A549 (cell line): ENCODE data around the gene CINP. TPM values are rescaled to one million over a fixed set of nuclear protein-coding genes. Genes with fewer than 3 reads are reported as not detected.

Experiments used
- ATAC-seq, 2 experiments: fragments of 200-7000 bp in 1 of 2; fragments of >200 bp in 1 of 2; cut with Nextera tagmentation in 1 of 2; cut with Tn5 transposase in 1 of 2; 3 replicates each; pipeline versions ENCODE4 v1.8.0 to v1.9.1; 2018 to 2020; ENCODE audit warnings: mild to moderate bottlenecking in 1 of 2, moderate library complexity in 1 of 2
- CTCF ChIA-PET: fragments of 300-600 bp; sonication (Branson Sonifier 250); formaldehyde crosslinking; extraction: SDS; loops from one replicate; lab custom pipeline; 2021; ENCODE audit warnings: antibody characterized with exemption, inconsistent platforms; lab: Yijun Ruan, JAX
- POLR2A ChIA-PET: fragments of 350-600 bp; formaldehyde crosslinking; extraction: SDS; loops from one replicate; lab custom pipeline; 2021; ENCODE audit warnings: antibody characterized with exemption, inconsistent platforms; lab: Yijun Ruan, JAX
- DNase-seq, 2 experiments: peaks; one replicate each; pipeline versions ENCODE4 v3.0.0 to v3.0.0-alpha.2; 2011 to 2016; ENCODE audit warnings: low read depth in 1 of 2, low spot score in 1 of 2
- FAIRE-seq: peaks from 2 replicates; lab custom pipeline; 2011; peaks lifted over from hg19 to GRCh38; lab: Jason Lieb, UNC
- H3K27ac ChIP-seq, 2 experiments: fragments of >200 bp; sonication (Bioruptor Twin); formaldehyde crosslinking; 3 replicates each; pipeline ENCODE4 v1.5.1; 2016 to 2017
- H3K4me1 ChIP-seq: fragments of >200 bp; sonication (Bioruptor Twin); formaldehyde crosslinking; 3 replicates; pipeline ENCODE4 v1.6.1; 2016
- H3K4me2 ChIP-seq: fragments of >200 bp; sonication (Bioruptor Twin); formaldehyde crosslinking; 3 replicates; pipeline ENCODE4 v1.6.1; 2016
- H3K4me3 ChIP-seq: fragments of >200 bp; sonication (Bioruptor Twin); formaldehyde crosslinking; 3 replicates; pipeline ENCODE4 v1.5.1; 2016
- H3K9me3 ChIP-seq: fragments of >200 bp; sonication (Bioruptor Twin); formaldehyde crosslinking; 3 replicates; pipeline ENCODE4 v1.6.1; 2016
- BCL3 ChIP-seq: fragments of >200 bp; sonication (Bioruptor Twin); formaldehyde crosslinking; IDR thresholded peaks from 3 replicates; pipeline ENCODE4 v1.6.1; 2016
- BHLHE40 ChIP-seq: IDR thresholded peaks from 2 replicates; pipeline ENCODE4 v1.6.1; 2012; ENCODE audit warnings: low read depth, low read length, inconsistent platforms
- CEBPB ChIP-seq, 2 experiments: fragments of >200 bp in 1 of 2; sonication (Bioruptor Twin) in 1 of 2; formaldehyde crosslinking in 1 of 2; IDR thresholded peaks; 2 replicates each; pipeline ENCODE4 v1.6.1; 2012 to 2016
- CHD2 ChIP-seq: fragments of 150-350 bp; IDR thresholded peaks from 2 replicates; pipeline ENCODE4 v1.6.1; 2014; ENCODE audit warnings: low read length; ENCODE audit not compliant: partially characterized antibody
- CHD4 ChIP-seq: fragments of 200-600 bp; sonication (generic); IDR thresholded peaks from 2 replicates; pipeline ENCODE4 v1.6.1; 2016; ENCODE audit warnings: antibody characterized with exemption, mild to moderate bottlenecking, borderline replicate concordance
- CTCF ChIP-seq: fragments of >200 bp; sonication (Bioruptor Twin); formaldehyde crosslinking; IDR thresholded peaks from 3 replicates; pipeline ENCODE4 v1.5.1; 2016
- EHF ChIP-seq: fragments of 250-450 bp; sonication (Bioruptor Pico); IDR thresholded peaks from 2 replicates; pipeline ENCODE4 v1.5.0; 2020; ENCODE audit warnings: mild to moderate bottlenecking
- ELK1 ChIP-seq: fragments of 150-350 bp; IDR thresholded peaks from 2 replicates; pipeline ENCODE4 v1.6.1; 2014; ENCODE audit warnings: low read depth, mild to moderate bottlenecking, low read length
- EP300 ChIP-seq, 2 experiments: fragments of >200 bp; sonication (Bioruptor Twin); formaldehyde crosslinking; IDR thresholded peaks; 2 replicates in 1 of 2; 3 replicates in 1 of 2; pipeline ENCODE4 v1.6.1; 2016 to 2017
- FOSB ChIP-seq: fragments of 250-450 bp; sonication (Bioruptor Pico); IDR thresholded peaks from 2 replicates; pipeline ENCODE4 v1.5.0; 2020; ENCODE audit warnings: mild to moderate bottlenecking, moderate library complexity
- HES2 ChIP-seq: fragments of >200 bp; sonication (Bioruptor Twin); formaldehyde crosslinking; IDR thresholded peaks from 2 replicates; pipeline ENCODE4 v1.6.1; 2016
- HEYL ChIP-seq: fragments of 250-450 bp; sonication (Bioruptor Pico); IDR thresholded peaks from 2 replicates; pipeline ENCODE4 v1.8.0; 2021; ENCODE audit warnings: mild to moderate bottlenecking, moderate library complexity
- HMGXB4 ChIP-seq: fragments of 250-450 bp; sonication (Bioruptor Pico); IDR thresholded peaks from 2 replicates; pipeline ENCODE4 v1.5.0; 2021; ENCODE audit warnings: mild to moderate bottlenecking, moderate library complexity, borderline replicate concordance
- HOXA7 ChIP-seq: fragments of 250-450 bp; sonication (Bioruptor Pico); IDR thresholded peaks from 2 replicates; pipeline ENCODE4 v1.5.0; 2020; ENCODE audit warnings: mild to moderate bottlenecking, moderate library complexity
- HOXB13 ChIP-seq: fragments of 250-450 bp; sonication (Bioruptor Pico); IDR thresholded peaks from 2 replicates; pipeline ENCODE4 v1.5.0; 2020; ENCODE audit warnings: low read depth, mild to moderate bottlenecking, moderate library complexity
- JUNB ChIP-seq: fragments of >200 bp; sonication (Bioruptor Twin); formaldehyde crosslinking; IDR thresholded peaks from 2 replicates; pipeline ENCODE4 v1.6.1; 2016
- KDM1A ChIP-seq: fragments of 200-600 bp; sonication (generic); IDR thresholded peaks from 2 replicates; pipeline ENCODE4 v1.6.1; 2016; ENCODE audit warnings: low read depth, mild to moderate bottlenecking
- KDM5A ChIP-seq: fragments of 200-600 bp; sonication (generic); IDR thresholded peaks from 2 replicates; pipeline ENCODE4 v1.6.1; 2016; ENCODE audit warnings: antibody characterized with exemption, mild to moderate bottlenecking
- MAZ ChIP-seq: fragments of 150-350 bp; IDR thresholded peaks from 2 replicates; pipeline ENCODE4 v1.6.1; 2014; ENCODE audit warnings: antibody characterized with exemption, low read depth, low read length, borderline replicate concordance
- MYC ChIP-seq: IDR thresholded peaks from 2 replicates; pipeline ENCODE4 v1.6.1; 2012; ENCODE audit warnings: mild to moderate bottlenecking, inconsistent platforms, low read length, improper control_type of control experiment, borderline replicate concordance
- NFE2L2 ChIP-seq: fragments of 150-350 bp; conservative IDR thresholded peaks from 2 replicates; pipeline ENCODE4 v1.6.1; 2014; ENCODE audit warnings: low read length
- NPAS2 ChIP-seq: fragments of 250-450 bp; sonication (Bioruptor Pico); IDR thresholded peaks from 2 replicates; pipeline ENCODE4 v1.8.0; 2022; ENCODE audit warnings: mild to moderate bottlenecking, moderate library complexity, borderline replicate concordance
- NR3C1 ChIP-seq: fragments of >200 bp; sonication (Bioruptor Twin); formaldehyde crosslinking; IDR thresholded peaks from 3 replicates; pipeline ENCODE4 v1.6.1; 2017
- PHF8 ChIP-seq: fragments of 200-600 bp; sonication (generic); IDR thresholded peaks from 2 replicates; pipeline ENCODE4 v1.6.1; 2016; ENCODE audit warnings: low read depth, mild to moderate bottlenecking, antibody characterized with exemption, moderate library complexity, borderline replicate concordance
- POLR2AphosphoS2 ChIP-seq: conservative IDR thresholded peaks from 2 replicates; pipeline ENCODE4 v1.6.1; 2012; ENCODE audit warnings: low read length, improper control_type of control experiment, inconsistent platforms
- RAD21 ChIP-seq, 2 experiments: fragments of >200 bp in 1 of 2; sonication (Bioruptor Twin) in 1 of 2; formaldehyde crosslinking in 1 of 2; IDR thresholded peaks in 1 of 2; conservative IDR thresholded peaks in 1 of 2; 2 replicates in 1 of 2; 3 replicates in 1 of 2; pipeline ENCODE4 v1.6.1; 2012 to 2018; ENCODE audit warnings: inconsistent platforms in 1 of 2
- RARB ChIP-seq: fragments of 250-450 bp; sonication (Bioruptor Pico); IDR thresholded peaks from 2 replicates; pipeline ENCODE4 v1.8.0; 2021; ENCODE audit warnings: mild to moderate bottlenecking, moderate library complexity
- RCOR1 ChIP-seq: fragments of 150-350 bp; IDR thresholded peaks from 2 replicates; pipeline ENCODE4 v1.6.1; 2014; ENCODE audit warnings: antibody characterized with exemption, low read length, low read depth
- RFX5 ChIP-seq: fragments of 450-650 bp; IDR thresholded peaks from 2 replicates; pipeline ENCODE4 v1.7.1; 2014; ENCODE audit warnings: antibody characterized with exemption, mild to moderate bottlenecking, moderate library complexity
- SMC3 ChIP-seq: fragments of >200 bp; sonication (Bioruptor Twin); formaldehyde crosslinking; IDR thresholded peaks from 3 replicates; pipeline ENCODE4 v1.6.1; 2018; ENCODE audit warnings: inconsistent platforms
- TFCP2L1 ChIP-seq: fragments of 250-450 bp; sonication (Bioruptor Pico); IDR thresholded peaks from 2 replicates; pipeline ENCODE4 v1.5.0; 2021; ENCODE audit warnings: mild to moderate bottlenecking
- USF2 ChIP-seq: fragments of 450-650 bp; IDR thresholded peaks from 2 replicates; pipeline ENCODE4 v1.6.1; 2014; ENCODE audit warnings: antibody characterized with exemption
- ZC3H11A ChIP-seq: fragments of 450-650 bp; IDR thresholded peaks from 2 replicates; pipeline ENCODE4 v1.6.1; 2014; ENCODE audit warnings: antibody characterized with exemption, mild to moderate bottlenecking
- WGBS: methylation state at CpG from one replicate; pipeline ENCODE4 v1.1.6; 2017; ENCODE audit errors: missing lambda C conversion rate; 5-methylcytosine and 5-hydroxymethylcytosine counted together
- polyA plus RNA-seq, 4 experiments: library from polyadenylated mRNA; depleted of rRNA in 3 of 4; stranded (reverse); fragments of >200 nt; fragmentation: RNase III in 1 of 4; extraction: RNeasy Plus Mini Kit Qiagen cat#74134 plus additional on column Dnase treatment in 1 of 4; gene quantifications; 2 replicates in 3 of 4; 3 replicates in 1 of 4; pipeline ENCODE4 v1.2.3, GENCODE V29; 2011 to 2017

The CINP gene
- polyA plus RNA-seq, 2 of the 4 experiments (the other 2 are of a cell fraction): 59.9 to 74.6 TPM

- DNase-seq: peak; percentile 86 to 93
- POLR2A ChIA-PET: interaction anchor here (0.6 to 1.1 kb wide), 10 partner anchors 8 to 1693 kb away, joined by 3 to 8 read pairs (median 3); partner anchors contain the start of genes CINP, MOK and TECPR2
- Histone ChIP-seq H3K9me3 (no peaks in the 10 kb centered on the region), H3K4me2 (peak overlapping the region; percentile 90), H3K4me3 (peak overlapping the region; percentile 51), H3K27ac (peak overlapping the region; percentile 79 to 99), H3K4me1 (peaks cover 36% of the 10 kb centered on the region)
- CTCF ChIA-PET: interaction anchor here (0.6 to 8.8 kb wide), 39 partner anchors 8 to 1930 kb away, joined by 3 to 100 read pairs (median 4); partner anchors contain the start of genes DYNC1H1 and MOK
- under 1% methylated on average over 39 of the region's 54 CpGs for WGBS
- FAIRE-seq: peak; percentile 72
- peak; percentile 65 to 82 for ATAC-seq
- TF ChIP-seq HMGXB4 (CRISPR knock-in tag) (peak; percentile 96; the same call in 1 of the 2 replicates), NFE2L2 (no peak), CHD2 (no peak), NPAS2 (CRISPR knock-in tag) (no peak), JUNB (no peak), MAZ (peak; percentile 51; the same call in 1 of the 2 replicates), EP300 (IDR thresholded peaks at IDR 0.05) (no peak; a peak in 1 of 5 replicates), EHF (no peak), HEYL (CRISPR knock-in tag) (no peak), CEBPB (IDR thresholded peaks at IDR 0.05) (peak in 1 of 2 experiments; percentile 32; a peak in 1 of 4 replicates), SMC3 (peak; percentile 39; the same call in 1 of the 3 replicates), NR3C1 (no peak), ZC3H11A (no peak), BHLHE40 (no peak), RARB (CRISPR knock-in tag) (no peak), MYC (no peak), USF2 (no peak), RAD21 (conservative IDR thresholded peaks at IDR 0.05 in 1 of 2, IDR thresholded peaks at IDR 0.05 in 1 of 2) (peak in 1 of 2 experiments; percentile 11; a peak in 2 of 5 replicates), POLR2AphosphoS2 (no peak), CTCF (peak; percentile 68), BCL3 (no peak), FOSB (CRISPR knock-in tag) (no peak), HES2 (no peak), PHF8 (peak; percentile 44; the same call in 1 of the 2 replicates), RCOR1 (no peak), TFCP2L1 (CRISPR knock-in tag) (no peak), HOXA7 (no peak), ELK1 (no peak), CHD4 (peak; percentile 91; the same call in 1 of the 2 replicates), HOXB13 (CRISPR knock-in tag) (no peak), KDM1A (peak; percentile 70; the same call in 1 of the 2 replicates), KDM5A (no peak), RFX5 (no peak)
Measured at GRCh38 chr14:102316743-102317563, 45.7 kb downstream of the CINP start.
